GM18867 (cell line): Measurements from ENCODE around the gene LDLRAD3.

Source experiments
- ATAC-seq: cut with Tn5 transposase; IDR thresholded peaks from one replicate; pipeline ENCODE4 v1.9.1; 2021; ENCODE audit warnings: mild to moderate bottlenecking, moderate library complexity; ENCODE audit not compliant: unreplicated experiment

LDLRAD3 gene

DNA sequence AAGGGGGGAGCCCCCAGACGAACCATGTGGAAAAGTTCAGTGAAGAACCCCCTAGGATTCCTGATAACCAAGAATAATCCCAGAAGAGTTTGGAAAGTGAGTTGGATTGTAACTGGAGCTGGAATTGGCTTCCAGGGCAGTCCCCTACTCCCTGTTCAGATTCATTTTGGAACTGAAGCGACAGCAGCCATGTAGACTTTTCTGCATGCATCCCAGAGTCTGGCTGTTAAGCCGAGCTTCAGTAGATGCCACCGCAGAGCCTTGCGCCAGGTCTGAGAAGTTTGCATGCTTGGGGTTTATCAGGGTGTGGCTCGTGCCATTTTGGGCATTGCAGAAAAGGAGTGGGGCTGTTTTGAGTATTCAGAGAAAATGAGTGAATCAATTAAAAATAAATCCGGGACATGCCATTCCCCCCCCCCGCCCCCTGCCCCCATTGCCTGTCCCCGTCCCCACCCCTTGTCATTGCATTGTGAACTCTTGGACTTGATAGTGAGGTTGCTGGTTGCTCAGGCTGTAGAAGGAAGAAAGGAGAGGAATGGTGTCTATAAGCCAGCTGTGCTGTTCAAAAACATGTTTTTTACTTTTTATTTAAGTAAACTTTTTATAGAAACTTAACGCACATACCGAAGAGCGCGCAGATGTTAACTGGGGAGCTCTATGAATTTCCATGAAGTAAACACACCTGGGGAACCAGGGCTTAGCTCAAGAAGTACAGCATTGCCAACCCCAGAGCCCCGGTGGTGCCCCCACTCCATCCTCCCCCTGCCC lies 71.2 kb downstream of the LDLRAD3 start:
- no peak for ATAC-seq

GRCh38 chr11:36015799-36016198 lies 71.9 kb downstream of the LDLRAD3 start:
- ATAC-seq: no peak

DNA sequence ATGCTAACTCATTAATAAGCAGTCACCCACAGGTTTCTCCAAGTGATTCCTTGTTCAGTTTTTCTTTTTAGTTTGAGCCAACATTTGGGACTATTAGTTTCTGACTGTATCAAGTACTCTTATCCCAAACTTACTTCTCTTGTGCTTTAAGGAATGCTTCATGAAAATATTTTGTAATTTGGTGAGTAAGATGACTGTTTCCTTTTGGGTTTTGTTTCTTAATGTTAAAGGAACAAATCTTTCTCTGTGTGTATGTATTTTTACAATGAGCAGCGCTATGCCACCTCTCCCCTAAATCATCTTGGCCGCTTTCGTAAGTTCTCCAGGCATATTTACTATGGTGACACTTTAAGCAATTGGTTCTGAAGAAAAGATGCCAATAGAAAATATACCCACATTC lies 72.4 kb downstream of the LDLRAD3 start:
- ATAC-seq: no peak

GRCh38 chr11:36016709-36017108 lies 72.8 kb downstream of the LDLRAD3 start:
- ATAC-seq: no peak

GRCh38 chr11:36019005-36019596 lies 75.2 kb downstream of the LDLRAD3 start:
- ATAC-seq: no peak

GRCh38 chr11:36019722-36020121 lies 75.9 kb downstream of the LDLRAD3 start:
- no peak for ATAC-seq

DNA sequence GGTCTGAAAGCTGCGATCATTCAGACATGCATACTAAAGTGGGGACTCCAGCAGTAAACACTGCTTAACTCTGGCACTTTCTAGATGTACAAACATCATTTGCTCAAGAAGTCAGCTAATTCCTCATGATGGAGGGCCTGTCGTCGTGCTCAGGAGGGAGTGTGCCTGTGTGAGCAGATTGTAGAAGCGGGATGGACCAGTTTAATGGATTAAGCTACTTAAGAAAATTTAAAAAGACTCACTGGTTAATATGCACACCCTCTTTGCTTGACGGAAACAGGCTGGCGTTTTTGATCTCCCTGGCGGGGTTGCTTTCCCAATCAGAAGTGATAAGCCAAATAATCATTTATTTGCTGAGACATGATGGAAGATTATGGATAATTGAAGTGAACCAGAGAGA lies 79.0 kb downstream of the LDLRAD3 start:
- ATAC-seq: no peak

- no peak for ATAC-seq
These were observed 80.1 kb downstream of the LDLRAD3 start for GRCh38 chr11:36023922-36024321.

DNA sequence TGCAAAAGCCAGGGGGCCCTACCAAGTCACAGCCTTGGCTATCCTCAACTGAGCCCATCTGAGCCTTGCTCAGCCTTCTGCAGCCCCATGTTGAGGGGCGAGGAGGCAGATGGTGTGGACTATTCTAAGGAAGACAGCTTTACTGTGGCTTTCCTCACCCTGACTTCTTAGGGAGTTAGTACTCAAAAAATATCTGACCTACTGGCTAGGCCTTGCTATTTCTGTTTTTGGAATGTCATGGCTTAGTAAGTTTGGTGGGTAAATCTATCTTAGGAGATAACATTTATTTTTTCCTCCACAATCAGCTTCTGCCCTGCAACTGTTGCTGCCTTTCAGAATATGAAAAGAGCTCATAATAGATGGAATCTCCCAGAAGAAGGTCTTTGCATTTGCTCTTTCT lies 80.9 kb downstream of the LDLRAD3 start:
- ATAC-seq: no peak

DNA sequence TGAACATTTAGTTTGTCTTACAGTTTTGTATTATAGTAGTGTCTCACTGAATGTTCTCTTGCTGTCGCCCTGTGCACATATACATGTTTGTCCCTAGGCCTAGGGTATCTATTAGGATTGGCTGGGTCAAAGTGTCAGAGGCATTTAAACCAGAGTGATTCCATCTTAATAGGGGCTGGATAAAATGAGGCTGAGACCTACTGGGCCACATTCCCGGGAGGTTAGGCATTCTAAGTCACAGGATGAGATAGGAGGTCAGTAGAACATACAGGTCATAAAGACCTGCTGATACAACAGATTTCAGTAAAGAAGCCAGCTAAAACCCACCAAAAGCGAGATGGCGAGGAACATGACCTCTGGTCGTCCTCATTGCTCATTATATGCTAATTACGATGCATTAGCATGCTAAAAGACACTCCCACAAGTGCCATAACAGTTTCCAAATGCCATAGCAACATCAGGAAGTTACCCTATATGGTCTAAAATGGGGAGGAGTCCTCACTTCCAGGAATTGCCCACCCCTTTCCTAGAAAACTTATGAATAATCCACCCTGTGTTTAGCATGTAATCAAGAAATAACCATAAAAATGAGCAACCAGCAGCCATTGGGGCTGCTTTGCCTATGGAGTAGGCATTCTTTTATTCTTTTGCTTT lies 82.6 kb downstream of the LDLRAD3 start:
- no peak for ATAC-seq

- no peak for ATAC-seq
These were observed 83.9 kb downstream of the LDLRAD3 start for GRCh38 chr11:36027731-36028130.

DNA sequence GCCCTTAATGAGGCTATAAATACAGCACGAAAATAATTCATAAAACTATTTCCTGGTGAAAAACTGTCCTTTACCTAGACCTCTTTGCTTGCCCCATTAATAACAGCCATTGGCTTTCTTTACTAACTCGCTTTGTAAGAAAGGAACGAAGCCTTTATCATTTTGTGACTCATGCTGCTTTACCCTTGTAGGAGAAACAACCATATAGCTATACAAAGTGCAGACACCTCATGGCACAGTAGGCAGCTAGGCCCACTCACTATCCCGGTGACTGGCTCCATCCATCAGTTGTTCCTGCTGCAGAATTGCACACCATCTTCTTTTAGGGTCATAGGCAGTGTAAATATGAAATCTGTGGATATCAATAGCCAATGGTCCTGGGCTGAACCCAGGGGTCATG lies 85.8 kb downstream of the LDLRAD3 start:
- no peak for ATAC-seq

DNA sequence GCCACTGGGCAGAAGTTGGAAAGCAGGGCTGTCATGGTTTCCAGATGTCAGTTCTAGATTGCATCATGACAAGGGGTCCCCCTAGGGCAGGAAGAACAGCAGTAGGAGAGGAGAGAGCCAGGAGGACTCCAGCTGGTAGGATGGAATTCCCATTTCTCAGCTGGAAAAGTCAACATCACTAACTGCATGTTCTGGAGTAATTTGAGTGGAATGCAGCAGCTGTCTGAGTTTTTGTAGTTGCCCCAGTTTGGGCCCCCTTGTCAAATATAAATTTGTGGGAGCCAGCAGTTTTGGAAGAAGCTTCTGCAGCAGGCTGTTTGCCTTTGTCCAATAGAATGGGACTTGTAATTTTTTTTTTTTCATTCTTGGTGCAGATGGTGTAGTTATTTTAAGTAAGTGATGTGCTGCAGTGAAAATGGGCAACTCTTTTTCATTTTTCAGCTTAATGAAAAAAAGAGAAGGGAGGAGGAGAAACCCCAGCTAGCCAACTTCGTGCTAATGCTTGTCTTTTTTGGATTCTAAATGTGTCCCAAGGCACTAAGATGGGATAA lies 86.9 kb downstream of the LDLRAD3 start:
- ATAC-seq: no peak

DNA sequence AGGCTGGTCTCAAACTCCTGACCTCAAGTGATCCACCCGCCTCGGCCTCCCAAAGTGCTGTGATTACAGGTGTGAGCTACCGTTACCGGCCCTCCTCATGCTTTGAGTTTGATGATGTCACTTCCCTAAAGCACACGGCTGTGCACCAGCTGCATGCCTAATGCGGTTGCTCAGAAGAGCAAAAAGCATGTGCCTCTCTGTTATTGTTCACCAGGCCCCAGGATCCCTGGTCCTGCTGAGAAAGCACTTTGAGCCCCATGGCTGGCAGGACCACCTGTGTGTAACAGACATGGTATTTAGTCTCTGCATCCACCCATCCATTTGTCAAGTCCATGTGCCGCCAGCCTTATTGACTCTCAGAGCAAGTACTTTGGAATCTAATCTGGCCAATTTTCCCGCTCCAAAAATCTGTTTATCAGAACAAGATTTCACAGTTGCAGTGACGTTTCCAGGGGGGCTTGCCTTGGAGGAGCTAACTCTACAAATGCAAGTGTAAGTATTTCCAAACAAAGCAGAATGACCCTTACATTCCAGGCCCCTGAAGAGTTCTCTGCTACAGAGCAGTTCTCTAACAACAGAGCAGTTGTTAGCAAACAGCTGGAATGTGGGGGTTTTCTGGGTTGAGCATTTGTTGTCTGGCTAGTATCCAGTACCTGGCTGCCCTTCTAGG lies 89.4 kb downstream of the LDLRAD3 start:
- ATAC-seq: no peak

DNA sequence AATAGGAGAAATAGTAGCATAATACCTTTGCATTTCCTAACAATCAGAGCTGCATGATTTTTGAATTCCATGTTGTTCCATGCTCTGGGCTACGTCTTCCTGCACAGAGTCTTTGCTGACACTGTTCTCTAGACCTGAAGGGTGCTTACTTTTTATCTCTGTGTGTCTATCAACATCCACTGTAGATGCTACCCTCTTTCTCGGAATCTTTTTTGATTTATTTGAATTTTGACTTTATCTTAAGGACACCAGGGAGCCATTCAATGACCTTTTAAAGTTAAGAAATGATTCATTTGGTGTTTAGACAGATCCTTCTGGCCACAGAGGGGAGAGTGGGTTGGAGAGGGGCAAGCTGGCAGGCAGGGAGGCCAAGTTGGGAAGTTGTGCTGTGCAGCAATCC lies 90.1 kb downstream of the LDLRAD3 start:
- ATAC-seq: no peak

DNA sequence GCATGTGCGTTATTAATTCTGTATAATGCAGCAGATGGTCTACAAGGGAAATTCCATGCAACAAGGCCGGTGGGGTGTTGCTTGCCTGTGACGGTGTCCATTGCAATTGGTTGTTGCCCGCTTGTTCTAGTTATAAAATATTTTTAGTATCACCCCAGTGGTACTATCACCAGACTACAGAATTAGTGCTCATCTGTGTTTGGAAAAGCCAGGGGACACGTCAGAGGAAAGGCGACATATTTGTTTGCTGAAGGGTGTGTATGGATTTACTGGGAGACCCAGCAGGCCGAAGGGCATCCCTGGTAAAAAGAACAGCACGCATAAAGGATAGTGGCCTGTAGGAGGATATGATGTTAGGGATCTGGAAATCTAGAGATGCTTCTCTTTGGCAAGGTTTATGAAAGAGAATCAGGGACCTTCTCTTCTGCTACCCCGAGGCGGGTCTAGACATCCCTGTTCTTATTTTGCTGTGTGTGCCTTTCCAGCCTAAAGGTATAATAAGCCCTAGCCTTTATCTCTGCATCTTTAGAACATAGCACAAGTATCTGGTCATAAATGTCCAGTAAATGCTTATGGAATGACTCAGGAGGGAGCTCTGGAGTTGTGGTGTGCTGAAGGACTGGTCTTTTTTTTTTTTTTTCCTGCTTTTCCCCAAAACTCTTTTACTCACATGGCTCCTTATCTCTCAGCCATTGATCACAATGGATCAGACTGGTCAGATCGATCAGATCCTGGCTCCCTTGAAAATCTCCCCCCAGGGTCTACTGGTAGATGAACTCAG lies 90.9 kb downstream of the LDLRAD3 start:
- no peak for ATAC-seq

DNA sequence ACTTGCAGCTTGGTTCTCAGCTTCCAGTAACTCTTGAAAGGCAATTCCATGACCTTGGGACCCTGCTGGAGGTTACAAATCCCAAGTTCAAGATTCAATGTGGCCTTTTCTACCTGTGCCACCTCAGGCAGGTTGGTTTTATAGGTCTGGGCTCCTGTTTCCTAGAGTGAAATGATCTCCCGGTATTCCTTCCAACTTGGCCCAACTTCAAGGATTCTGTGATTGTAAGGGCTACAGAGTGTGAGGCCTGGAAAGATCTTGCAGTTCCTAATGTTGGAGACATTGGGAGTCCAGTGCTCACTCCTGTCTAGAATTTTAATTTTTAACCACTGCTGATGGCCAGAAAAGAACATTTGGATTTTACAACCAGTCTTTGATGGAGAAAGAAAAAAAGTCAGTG lies 91.6 kb downstream of the LDLRAD3 start:
- no peak for ATAC-seq

DNA sequence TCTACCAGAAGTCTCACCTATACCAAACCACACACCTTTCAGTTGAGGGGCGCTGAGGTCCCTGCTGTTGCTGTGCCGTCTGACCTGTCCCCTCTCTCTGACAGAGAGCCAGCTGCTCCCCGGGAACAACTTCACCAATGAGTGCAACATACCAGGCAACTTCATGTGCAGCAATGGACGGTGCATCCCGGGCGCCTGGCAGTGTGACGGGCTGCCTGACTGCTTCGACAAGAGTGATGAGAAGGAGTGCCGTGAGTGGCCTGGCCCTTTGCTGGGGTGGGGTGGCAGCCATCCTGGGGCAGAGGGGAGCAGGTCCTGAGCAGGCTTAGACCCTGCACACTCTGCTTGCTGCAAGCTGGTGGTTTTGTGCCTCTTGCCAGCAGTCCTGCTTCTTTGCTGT lies 92.1 kb downstream of the LDLRAD3 start:
- ATAC-seq: no peak

- ATAC-seq: no peak
These were observed 93.2 kb downstream of the LDLRAD3 start for GRCh38 chr11:36037031-36037430.

DNA sequence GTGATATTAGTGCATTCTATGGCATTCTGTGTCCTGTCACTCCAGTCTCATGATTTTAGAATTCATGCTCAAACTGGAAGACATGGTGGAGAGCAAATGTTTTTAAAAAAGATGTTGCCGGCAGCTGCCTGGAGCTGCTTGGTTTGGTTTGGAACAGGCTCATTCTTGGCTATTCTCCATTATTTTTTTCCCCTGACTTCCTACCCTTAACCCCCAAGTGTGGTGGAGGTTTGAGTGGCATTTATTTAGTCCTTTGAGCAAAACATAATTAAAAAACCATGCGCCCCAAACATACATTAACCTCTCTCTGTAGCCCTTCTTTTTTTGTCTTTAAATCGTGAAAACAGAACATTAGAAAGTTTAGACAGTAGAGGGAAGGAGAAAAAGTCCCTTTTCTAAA lies 94.7 kb downstream of the LDLRAD3 start:
- ATAC-seq: no peak

GRCh38 chr11:36039471-36039870 lies 95.6 kb downstream of the LDLRAD3 start:
- ATAC-seq: no peak
